DOHH2 (cell line): ENCODE results near the gene TMEM190.

ENCODE experiments used
- EZH2phosphoT487 ChIP-seq: fragments of 200-600 bp; sonication (generic); IDR thresholded peaks from 2 replicates; pipeline ENCODE4 v1.6.1; 2017; ENCODE audit warnings: borderline replicate concordance, mild to moderate bottlenecking, antibody characterized with exemption, low read length, moderate library complexity, mixed read lengths
- TF ChIP-seq, protein P1 (sequence below): fragments of 200-600 bp; sonication (generic); IDR thresholded peaks from one replicate; pipeline ENCODE4 v1.5.1; 2014; ENCODE audit warnings: antibody characterized with exemption, mild to moderate bottlenecking, low read depth, low read length; ENCODE audit not compliant: poor library complexity, severe bottlenecking

DNA sequence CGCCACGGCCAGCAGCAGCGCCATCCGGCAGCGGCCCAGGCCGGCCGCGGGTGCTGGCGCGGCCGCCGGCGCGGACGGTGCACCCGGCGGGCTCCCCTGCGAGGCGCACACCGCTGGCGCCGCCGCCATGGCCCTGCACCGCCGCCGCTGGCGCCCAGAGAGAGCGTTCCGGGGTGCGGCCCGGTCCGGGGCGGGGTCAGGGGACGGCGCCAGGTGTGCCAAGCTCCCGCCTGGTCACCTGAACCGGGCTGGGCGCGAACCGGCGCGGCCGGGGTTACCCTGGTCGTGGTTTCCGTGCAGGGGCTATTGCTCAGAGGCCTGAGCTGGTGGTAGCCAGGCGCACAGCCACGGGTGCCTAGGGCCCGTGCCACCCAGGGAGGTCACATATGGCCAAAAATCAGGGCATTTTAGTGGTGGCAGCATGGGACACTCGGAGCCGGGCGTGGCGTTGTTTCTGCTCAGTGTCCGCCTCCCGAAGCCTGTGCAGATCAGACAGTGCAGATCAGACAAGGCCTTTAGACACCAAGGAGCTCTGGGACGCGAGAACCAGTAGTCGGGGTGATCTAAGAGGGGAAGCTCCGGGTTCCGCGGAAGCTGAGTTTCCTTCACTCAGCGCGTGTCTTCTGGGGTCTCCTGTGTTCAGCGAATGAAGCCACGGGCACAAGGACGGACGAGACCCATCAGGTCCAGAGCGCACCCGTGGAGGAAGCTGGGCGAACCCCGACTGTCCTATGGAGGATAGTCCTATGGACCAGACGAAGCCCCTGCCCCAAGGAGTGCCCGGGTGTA is 7.7 kb downstream of the TMEM190 start, which contains the start of gene TMEM238:
- TF ChIP-seq, protein P1, sequence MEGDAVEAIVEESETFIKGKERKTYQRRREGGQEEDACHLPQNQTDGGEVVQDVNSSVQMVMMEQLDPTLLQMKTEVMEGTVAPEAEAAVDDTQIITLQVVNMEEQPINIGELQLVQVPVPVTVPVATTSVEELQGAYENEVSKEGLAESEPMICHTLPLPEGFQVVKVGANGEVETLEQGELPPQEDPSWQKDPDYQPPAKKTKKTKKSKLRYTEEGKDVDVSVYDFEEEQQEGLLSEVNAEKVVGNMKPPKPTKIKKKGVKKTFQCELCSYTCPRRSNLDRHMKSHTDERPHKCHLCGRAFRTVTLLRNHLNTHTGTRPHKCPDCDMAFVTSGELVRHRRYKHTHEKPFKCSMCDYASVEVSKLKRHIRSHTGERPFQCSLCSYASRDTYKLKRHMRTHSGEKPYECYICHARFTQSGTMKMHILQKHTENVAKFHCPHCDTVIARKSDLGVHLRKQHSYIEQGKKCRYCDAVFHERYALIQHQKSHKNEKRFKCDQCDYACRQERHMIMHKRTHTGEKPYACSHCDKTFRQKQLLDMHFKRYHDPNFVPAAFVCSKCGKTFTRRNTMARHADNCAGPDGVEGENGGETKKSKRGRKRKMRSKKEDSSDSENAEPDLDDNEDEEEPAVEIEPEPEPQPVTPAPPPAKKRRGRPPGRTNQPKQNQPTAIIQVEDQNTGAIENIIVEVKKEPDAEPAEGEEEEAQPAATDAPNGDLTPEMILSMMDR, result no peak
- no peak for TF ChIP-seq EZH2phosphoT487
